Left lung (tissue), 10 donors: ENCODE measurements around the gene MYH10. TPM values are rescaled to one million over a fixed set of nuclear protein-coding genes. Genes with fewer than 3 reads are reported as not detected.

ENCODE experiments used
- ATAC-seq: fragments of 200-7000 bp; cut with Tn5 transposase; one replicate; pipeline ENCODE4 v1.9.1; 2020; ENCODE audit warnings: moderate library complexity
- DNase-seq, 4 donors: peaks; one replicate each; pipeline ENCODE4 v3.0.0-alpha.2; 2013 to 2020
- H3K27ac ChIP-seq, 2 donors: fragments of 200-600 bp; sonication (generic) in 1 of 2; one replicate each; pipeline versions ENCODE4 v1.5.0 to v1.8.0; 2020 to 2021
- H3K27me3 ChIP-seq, 2 donors: fragments of 200-600 bp; sonication (generic) in 1 of 2; one replicate each; pipeline versions ENCODE4 v1.5.0 to v1.8.0; 2020 to 2021
- H3K36me3 ChIP-seq, 2 donors: fragments of 200-600 bp; sonication (generic) in 1 of 2; one replicate each; pipeline versions ENCODE4 v1.5.0 to v1.8.0; 2020 to 2021
- H3K4me1 ChIP-seq, 2 donors: fragments of 200-600 bp; one replicate each; pipeline ENCODE4 v1.8.0; 2021
- H3K4me3 ChIP-seq, 2 donors: fragments of 200-600 bp; sonication (generic) in 1 of 2; one replicate each; pipeline versions ENCODE4 v1.5.0 to v1.8.0; 2020 to 2021; ENCODE audit warnings: mild to moderate bottlenecking in 1 of 2
- H3K9me3 ChIP-seq, 2 donors: fragments of 200-600 bp; sonication (generic) in 1 of 2; one replicate each; pipeline versions ENCODE4 v1.5.0 to v1.8.0; 2020 to 2021
- CTCF ChIP-seq, 2 donors: fragments of 200-600 bp; sonication (generic) in 1 of 2; IDR thresholded peaks; one replicate each; pipeline versions ENCODE4 v1.5.0 to v1.8.0; 2021; ENCODE audit warnings: antibody characterized with exemption in 2 of 2
- intact Hi-C, 2 donors: fragments of 100-400 bp; cut with DNase I; formaldehyde crosslinking; loops; one replicate each; pipeline versions ENCODE4 v1.11.2 to v1.14.2; 2022
- polyA plus RNA-seq, 6 donors: library from polyadenylated mRNA; unstranded; fragments of 120-200 nt; gene quantifications; one replicate each; pipeline ENCODE4 v1.2.1, GENCODE V29; 2013; ENCODE audit not compliant: insufficient read length in 6 of 6
- total RNA-seq, 2 donors: library from RNA; stranded (reverse); fragmentation: NEBNext Ultra II Directional; extraction: Animal tissue kit (Norgen Biotek cat#: 25700); gene quantifications; one replicate each; pipeline ENCODE4 v1.2.1, GENCODE V29; 2021
- donor health status: DM: no; HTN: yes; CAD: no.
- donor health status: DM: no; HTN: no; CAD: no.

Gene MYH10
- total and polyA plus RNA-seq, 8 donors = 70.9 to 196 (median 151) TPM

- TF ChIP-seq CTCF (IDR thresholded peaks at IDR 0.05) = no peak
- peaks cover 0 to 50% of the 10 kb centered on the region in 2 donors for H3K36me3 ChIP-seq
- H3K27me3 ChIP-seq = no peaks in the 10 kb centered on the region
- no peak for DNase-seq
- H3K9me3 ChIP-seq = peaks cover 0 to 10% of the 10 kb centered on the region in 2 donors
- H3K4me1 ChIP-seq = no peaks in the 10 kb centered on the region
- H3K4me3 ChIP-seq = no peak overlapping the region
- intact Hi-C loops = no loop called here
- H3K27ac ChIP-seq = no peak overlapping the region
- ATAC-seq = no peak
Observed at GRCh38 chr17:8485491-8485890, 145.0 kb downstream of the MYH10 start.

GRCh38 chr17:8484465-8484864 is 146.1 kb downstream of the MYH10 start:
- DNase-seq = no peak
- Histone ChIP-seq H3K4me3 (no peak overlapping the region), H3K27ac (no peak overlapping the region), H3K36me3 (peaks cover 0 to 53% of the 10 kb centered on the region in 2 donors), H3K4me1 (peaks cover 0 to 5% of the 10 kb centered on the region in 2 donors), H3K27me3 (no peaks in the 10 kb centered on the region), H3K9me3 (peaks cover 0 to 10% of the 10 kb centered on the region in 2 donors)
- ATAC-seq = no peak
- intact Hi-C loops = no loop called here
- no peak for TF ChIP-seq CTCF (IDR thresholded peaks at IDR 0.05)

GRCh38 chr17:8482546-8482945 is 148.0 kb downstream of the MYH10 start:
- Histone ChIP-seq H3K4me1 (peaks cover 0 to 5% of the 10 kb centered on the region in 2 donors), H3K27me3 (no peaks in the 10 kb centered on the region), H3K9me3 (peaks cover 0 to 10% of the 10 kb centered on the region in 2 donors), H3K27ac (no peak overlapping the region), H3K4me3 (no peak overlapping the region), H3K36me3 (peaks cover 0 to 60% of the 10 kb centered on the region in 2 donors)
- no peak for TF ChIP-seq CTCF (IDR thresholded peaks at IDR 0.05)
- intact Hi-C loops = no loop called here
- ATAC-seq = no peak
- no peak for DNase-seq

DNA sequence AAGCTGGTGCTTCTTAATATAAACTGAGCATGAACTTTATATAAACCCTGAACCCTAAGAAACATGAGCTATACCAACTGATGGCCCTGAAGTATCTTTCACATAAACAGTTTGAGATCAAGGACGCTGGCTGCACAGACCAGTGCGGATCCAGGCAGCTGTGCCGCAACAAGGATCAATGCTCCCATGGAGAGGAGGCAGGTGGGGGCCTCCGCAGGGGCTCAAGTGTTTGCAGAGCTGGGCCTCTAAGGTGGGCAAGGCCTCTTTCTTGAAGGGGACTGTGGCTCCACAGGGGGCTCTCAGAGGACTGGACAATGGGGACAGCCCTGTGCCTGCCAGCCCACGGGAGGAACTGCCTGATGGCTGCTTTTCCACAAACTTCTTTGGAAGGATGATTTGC is 148.8 kb downstream of the MYH10 start:
- TF ChIP-seq CTCF (IDR thresholded peaks at IDR 0.05) = no peak
- Histone ChIP-seq H3K27ac (no peak overlapping the region), H3K4me1 (peaks cover 0 to 5% of the 10 kb centered on the region in 2 donors), H3K27me3 (no peaks in the 10 kb centered on the region), H3K36me3 (peaks cover 0 to 60% of the 10 kb centered on the region in 2 donors), H3K4me3 (no peak overlapping the region), H3K9me3 (peaks cover 0 to 10% of the 10 kb centered on the region in 2 donors)
- ATAC-seq = no peak
- intact Hi-C loops = no loop called here
- no peak for DNase-seq

DNA sequence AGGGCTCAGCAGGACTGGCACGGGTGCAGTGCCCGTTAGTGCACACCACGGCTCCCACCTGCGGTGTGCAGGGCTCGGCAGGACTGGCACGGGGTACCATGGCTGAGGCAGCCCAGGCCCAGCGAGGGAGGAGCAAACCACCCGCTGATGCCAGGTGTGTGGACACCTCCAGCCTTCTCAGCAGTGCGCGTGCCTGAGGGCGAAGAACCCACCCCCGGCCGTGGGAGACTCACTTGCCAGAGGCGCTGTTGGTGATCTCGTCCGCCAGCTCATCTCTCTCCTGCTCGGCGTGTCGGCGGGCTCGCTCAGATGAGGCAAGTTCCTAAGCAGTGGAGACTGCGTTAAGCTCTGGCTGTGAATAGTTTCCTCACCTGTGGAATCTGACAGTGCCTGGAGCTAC is 149.4 kb downstream of the MYH10 start:
- Histone ChIP-seq H3K4me1 (peaks cover 0 to 5% of the 10 kb centered on the region in 2 donors), H3K27me3 (no peaks in the 10 kb centered on the region), H3K36me3 (peaks cover 0 to 66% of the 10 kb centered on the region in 2 donors), H3K4me3 (no peak overlapping the region), H3K9me3 (peaks cover 0 to 10% of the 10 kb centered on the region in 2 donors), H3K27ac (no peak overlapping the region)
- DNase-seq = no peak
- intact Hi-C loops = no loop called here
- no peak for TF ChIP-seq CTCF (IDR thresholded peaks at IDR 0.05)
- ATAC-seq = no peak
